Loucy (cell line): ENCODE measurements around the gene MAP1LC3A.

ENCODE experiments used
- H2AFZ ChIP-seq: fragments of 200-600 bp; sonication (generic); 2 replicates; pipeline ENCODE4 v1.6.0; 2016; ENCODE audit warnings: antibody characterized with exemption, mild to moderate bottlenecking, low read length, moderate library complexity
- H3F3A ChIP-seq: fragments of 200-600 bp; 2 replicates; pipeline ENCODE4 v1.6.0; 2016; ENCODE audit warnings: antibody characterized with exemption, low read depth, mild to moderate bottlenecking
- H3K27me3 ChIP-seq: fragments of 200-600 bp; sonication (generic); 2 replicates; pipeline ENCODE4 v1.6.1; 2014; ENCODE audit warnings: low read length, mild to moderate bottlenecking; ENCODE audit not compliant: insufficient read depth, poor library complexity, severe bottlenecking
- H3K36me3 ChIP-seq: fragments of 200-600 bp; sonication (generic); 2 replicates; pipeline ENCODE4 v1.6.1; 2016; ENCODE audit warnings: low read length; ENCODE audit not compliant: insufficient read depth
- H3K4me1 ChIP-seq: fragments of 200-600 bp; sonication (generic); 2 replicates; pipeline ENCODE4 v1.5.1; 2014; ENCODE audit warnings: low read length, mild to moderate bottlenecking; ENCODE audit not compliant: insufficient read depth, poor library complexity, severe bottlenecking
- H3K4me2 ChIP-seq: fragments of 200-600 bp; sonication (generic); 2 replicates; pipeline ENCODE4 v1.6.0; 2014; ENCODE audit warnings: antibody characterized with exemption, low read length, low read depth, mild to moderate bottlenecking; ENCODE audit not compliant: poor library complexity, severe bottlenecking
- H3K4me3 ChIP-seq: fragments of 200-600 bp; sonication (generic); 2 replicates; pipeline ENCODE4 v1.5.1; 2014; ENCODE audit warnings: low read length, mild to moderate bottlenecking, mixed read lengths; ENCODE audit not compliant: poor library complexity, severe bottlenecking
- H3K79me2 ChIP-seq: fragments of 200-600 bp; sonication (generic); 2 replicates; pipeline ENCODE4 v1.6.1; 2014; ENCODE audit warnings: low read length; ENCODE audit not compliant: insufficient read depth
- H3K9ac ChIP-seq: fragments of 200-600 bp; sonication (generic); 2 replicates; pipeline ENCODE4 v1.6.0; 2014; ENCODE audit warnings: mild to moderate bottlenecking, low read depth, low read length, moderate library complexity; ENCODE audit not compliant: poor library complexity, severe bottlenecking
- H3K9me2 ChIP-seq: fragments of 200-600 bp; sonication (generic); replicated peaks from 2 replicates; pipeline ENCODE4 v1.6.1; 2016; ENCODE audit warnings: low read depth, low read length, mixed read lengths
- H3K9me3 ChIP-seq: fragments of 200-600 bp; sonication (generic); 2 replicates; pipeline ENCODE4 v1.6.1; 2014; ENCODE audit warnings: mild to moderate bottlenecking, antibody characterized with exemption, low read length, low read depth; ENCODE audit not compliant: insufficient read depth
- H4K20me1 ChIP-seq: fragments of 200-600 bp; sonication (generic); 2 replicates; pipeline ENCODE4 v1.6.0; 2014; ENCODE audit warnings: antibody characterized with exemption, low read length, mild to moderate bottlenecking; ENCODE audit not compliant: insufficient read depth, poor library complexity, severe bottlenecking
- CTCF ChIP-seq: fragments of 200-600 bp; sonication (generic); conservative IDR thresholded peaks from 2 replicates; pipeline ENCODE4 v1.5.1; 2014; ENCODE audit warnings: mild to moderate bottlenecking, antibody characterized with exemption, low read length
- EZH2phosphoT487 ChIP-seq: fragments of 200-600 bp; IDR thresholded peaks from 2 replicates; pipeline ENCODE4 v1.6.1; 2018; ENCODE audit warnings: antibody characterized with exemption, mild to moderate bottlenecking, moderate library complexity, borderline replicate concordance

MAP1LC3A gene

GRCh38 chr20:34564833-34565232, 6.3 kb downstream of the MAP1LC3A start:
- Histone ChIP-seq H3F3A (no peaks in the 10 kb centered on the region), H3K79me2 (no peaks in the 10 kb centered on the region), H3K9me2 (no peaks in the 10 kb centered on the region), H4K20me1 (no peaks in the 10 kb centered on the region), H3K4me3 (no peak overlapping the region), H3K27me3 (no peaks in the 10 kb centered on the region), H3K4me2 (no peak overlapping the region), H3K4me1 (no peaks in the 10 kb centered on the region), H3K9ac (no peak overlapping the region), H3K9me3 (no peaks in the 10 kb centered on the region), H3K36me3 (peaks cover 7% of the 10 kb centered on the region; the same call in 1 of the 2 replicates), H2AFZ (no peak overlapping the region)
- no peak for TF ChIP-seq EZH2phosphoT487

GRCh38 chr20:34566978-34567891, 8.7 kb downstream of the MAP1LC3A start:
- H3K36me3 ChIP-seq = no peaks in the 10 kb centered on the region
- H3K79me2 ChIP-seq = no peaks in the 10 kb centered on the region
- no peak overlapping the region for H3K4me3 ChIP-seq
- TF ChIP-seq EZH2phosphoT487 (no peak), CTCF (no peak)
- no peaks in the 10 kb centered on the region for H3K27me3 ChIP-seq
- H2AFZ ChIP-seq = no peak overlapping the region
- H3F3A ChIP-seq = no peaks in the 10 kb centered on the region
- no peak overlapping the region for H3K4me2 ChIP-seq
- H3K9me2 ChIP-seq = no peaks in the 10 kb centered on the region
- H4K20me1 ChIP-seq = no peaks in the 10 kb centered on the region
- no peak overlapping the region for H3K9ac ChIP-seq
- no peaks in the 10 kb centered on the region for H3K9me3 ChIP-seq
- peaks cover 10% of the 10 kb centered on the region for H3K4me1 ChIP-seq

- Histone ChIP-seq H4K20me1 (no peaks in the 10 kb centered on the region), H3K9me3 (no peaks in the 10 kb centered on the region), H3K9ac (no peak overlapping the region), H3K36me3 (no peaks in the 10 kb centered on the region), H3K4me1 (peaks cover 10% of the 10 kb centered on the region), H3F3A (no peaks in the 10 kb centered on the region), H3K4me2 (no peak overlapping the region), H2AFZ (no peak overlapping the region), H3K9me2 (no peaks in the 10 kb centered on the region), H3K27me3 (no peaks in the 10 kb centered on the region), H3K4me3 (no peak overlapping the region), H3K79me2 (no peaks in the 10 kb centered on the region)
- TF ChIP-seq CTCF (no peak), EZH2phosphoT487 (no peak)
Measured at GRCh38 chr20:34567892-34568865, 9.7 kb downstream of the MAP1LC3A start.
